Measurements from ENCODE around the gene SMYD4. TPM values are rescaled to one million over a fixed set of nuclear protein-coding genes. Genes with fewer than 3 reads are reported as not detected.

The SMYD4 gene
- total and polyA plus RNA-seq, 9 donors, result 8.5 to 22.0 (median 16.3) TPM

- 80 to 87% (median 85%) methylated on average over 4 of the region's 4 CpGs for WGBS, 3 donors
- no peak overlapping the region for H3K27ac ChIP-seq
- H3K27me3 ChIP-seq, result no peaks in the 10 kb centered on the region
- no peaks in the 10 kb centered on the region for H3K4me1 ChIP-seq (ENCODE audit: insufficient read depth)
- no peaks in the 10 kb centered on the region for H3K36me3 ChIP-seq
- H3K9me3 ChIP-seq, result no peaks in the 10 kb centered on the region
- no peak for TF ChIP-seq POLR2A (IDR thresholded peaks at IDR 0.05)
- no peak for TF ChIP-seq EP300 (IDR thresholded peaks at IDR 0.05)
- TF ChIP-seq CTCF (IDR thresholded peaks at IDR 0.05), result no peak
- no peak for DNase-seq
- intact Hi-C loops (cut with DNase I), result no loop called here
- H3K4me3 ChIP-seq, result no peak overlapping the region
Measured at GRCh38 chr17:1872976-1873375, 43.3 kb upstream of the SMYD4 start.

GRCh38 chr17:1872254-1872653 lies 42.6 kb upstream of the SMYD4 start:
- WGBS, 3 donors, result 92 to 94% (median 93%) methylated on average over 12 of the region's 12 CpGs
- DNase-seq, result no peak
- H3K4me3 ChIP-seq, result no peak overlapping the region
- H3K36me3 ChIP-seq, result no peaks in the 10 kb centered on the region
- H3K9me3 ChIP-seq, result no peaks in the 10 kb centered on the region
- no peak overlapping the region for H3K27ac ChIP-seq
- H3K27me3 ChIP-seq, result no peaks in the 10 kb centered on the region
- no peaks in the 10 kb centered on the region for H3K4me1 ChIP-seq (ENCODE audit: insufficient read depth)
- TF ChIP-seq EP300 (IDR thresholded peaks at IDR 0.05), result no peak
- no peak for TF ChIP-seq CTCF (IDR thresholded peaks at IDR 0.05)
- TF ChIP-seq POLR2A (IDR thresholded peaks at IDR 0.05), result no peak
- intact Hi-C loops (cut with DNase I), result no loop called here

GRCh38 chr17:1871756-1872155 lies 42.1 kb upstream of the SMYD4 start:
- H3K4me1 ChIP-seq (ENCODE audit: insufficient read depth), result no peaks in the 10 kb centered on the region

GRCh38 chr17:1870592-1870991 lies 40.9 kb upstream of the SMYD4 start:
- Histone ChIP-seq H3K27ac (no peak overlapping the region), H3K4me3 (no peak overlapping the region), H3K36me3 (no peaks in the 10 kb centered on the region), H3K27me3 (no peaks in the 10 kb centered on the region), H3K9me3 (no peaks in the 10 kb centered on the region), H3K4me1 (ENCODE audit: insufficient read depth) (no peaks in the 10 kb centered on the region)
- TF ChIP-seq CTCF (IDR thresholded peaks at IDR 0.05), result no peak
- no peak for TF ChIP-seq EP300 (IDR thresholded peaks at IDR 0.05)
- TF ChIP-seq POLR2A (IDR thresholded peaks at IDR 0.05), result no peak
- 74 to 95% (median 76%) methylated on average over 3 of the region's 3 CpGs for WGBS, 3 donors
- DNase-seq, result no peak
- intact Hi-C loops (cut with DNase I), result no loop called here

More at GRCh38 chr17:1871756-1872155, 42.1 kb upstream of the SMYD4 start:
- no peak for DNase-seq
- H3K27me3 ChIP-seq, result no peaks in the 10 kb centered on the region
- intact Hi-C loops (cut with DNase I), result no loop called here
- H3K9me3 ChIP-seq, result no peaks in the 10 kb centered on the region
- no peak overlapping the region for H3K27ac ChIP-seq
- no peak overlapping the region for H3K4me3 ChIP-seq
- TF ChIP-seq CTCF (IDR thresholded peaks at IDR 0.05), result no peak
- no peak for TF ChIP-seq EP300 (IDR thresholded peaks at IDR 0.05)
- WGBS, 3 donors, result 80 to 85% (median 82%) methylated on average over 5 of the region's 5 CpGs
- H3K36me3 ChIP-seq, result no peaks in the 10 kb centered on the region
